Activated T-cell treated with anti-CD3 and anti-CD28 coated beads, Interleukin-2, amount 50 U/mL, for 72 hours (primary cell): ENCODE data around the gene TIGD2. TPM values are rescaled to one million over a fixed set of nuclear protein-coding genes. Genes with fewer than 3 reads are reported as not detected.

Source experiments
- ATAC-seq, 2 donors: fragments of 150-1000 bp; cut with Tn5 transposase; replicated peaks in 1 of 2; 2 replicates each; pipeline ENCODE4 v1.10.0; 2021; ENCODE audit warnings: moderate library complexity in 2 of 2, mild to moderate bottlenecking in 1 of 2
- DNase-seq, 2 donors: peaks; one replicate each; pipeline ENCODE4 v3.0.0; 2021 to 2022; ENCODE audit warnings: mixed read lengths in 1 of 2
- H3K27ac Mint-ChIP-seq: one replicate; pipeline ENCODE4 v1.8.0; 2022; ENCODE audit warnings: mild to moderate bottlenecking, moderate library complexity, mixed read lengths
- H3K27me3 Mint-ChIP-seq: one replicate; pipeline ENCODE4 v1.8.0; 2022; ENCODE audit warnings: low read depth, mixed read lengths
- H3K36me3 Mint-ChIP-seq, 2 donors: one replicate each; pipeline ENCODE4 v1.8.0; 2022; ENCODE audit warnings: mixed read lengths in 2 of 2, mild to moderate bottlenecking in 1 of 2; ENCODE audit not compliant: insufficient read depth in 2 of 2
- H3K4me1 Mint-ChIP-seq: one replicate; pipeline ENCODE4 v1.8.0; 2022; ENCODE audit warnings: low read depth, mixed read lengths
- H3K4me3 Mint-ChIP-seq, 2 donors: one replicate each; pipeline ENCODE4 v1.8.0; 2022; ENCODE audit warnings: mild to moderate bottlenecking in 2 of 2, mixed read lengths in 2 of 2, moderate library complexity in 2 of 2
- H3K9me3 Mint-ChIP-seq, 2 donors: one replicate each; pipeline ENCODE4 v1.8.0; 2022; ENCODE audit warnings: mixed read lengths in 2 of 2
- total RNA-seq, 2 donors: library from RNA; stranded (reverse); gene quantifications; one replicate each; pipeline ENCODE4 v1.2.3, GENCODE V29; 2022

The TIGD2 gene
- total RNA-seq, 2 donors from 2014 or later, result 3.3 to 4.5 TPM

DNA sequence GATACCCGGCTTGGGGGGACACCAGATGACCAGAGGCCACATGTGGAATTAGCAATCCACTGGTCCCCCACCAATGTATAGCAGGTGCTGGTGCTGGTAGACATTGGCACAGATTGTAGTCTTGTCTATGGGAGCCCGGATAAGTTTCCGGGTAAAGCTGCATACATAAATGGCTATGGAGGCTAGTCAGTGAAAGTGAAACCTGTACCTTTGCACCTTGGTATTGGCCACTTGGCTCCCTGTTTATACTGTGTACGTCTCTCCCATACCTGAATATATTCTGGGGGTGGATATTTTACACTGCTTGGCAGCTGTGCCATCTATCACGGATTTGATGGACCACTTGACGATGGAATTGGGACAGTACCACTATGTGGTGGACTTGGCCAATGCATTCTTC lies 5.6 kb upstream of the TIGD2 start:
- Mint-ChIP-seq H3K36me3 (peaks cover 0 to 3% of the 10 kb centered on the region in 2 donors), H3K4me1 (peaks cover 20% of the 10 kb centered on the region), H3K27me3 (peaks cover 33% of the 10 kb centered on the region), H3K27ac (no peak overlapping the region), H3K4me3 (no peak overlapping the region), H3K9me3 (no peaks in the 10 kb centered on the region)
- no peak for ATAC-seq
- DNase-seq, result no peak

DNA sequence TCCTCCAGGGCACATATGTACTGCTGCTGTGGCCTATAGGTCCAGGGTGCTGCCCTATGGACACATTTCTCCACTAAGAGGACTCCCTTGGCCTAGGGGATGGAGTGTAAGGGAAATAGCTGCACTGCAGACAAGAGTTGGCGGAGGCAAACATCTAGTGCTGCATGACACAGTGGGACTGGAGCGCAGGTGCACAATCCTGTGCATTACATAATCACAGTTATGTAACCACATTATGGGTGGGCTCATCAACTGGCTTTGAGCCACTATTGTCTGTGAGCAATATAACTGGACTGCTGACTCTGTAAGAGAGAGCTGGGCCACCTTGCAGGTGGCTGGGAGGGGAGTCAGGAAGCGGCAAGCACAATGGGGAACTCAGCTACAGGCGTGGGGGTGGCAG lies 3.2 kb upstream of the TIGD2 start:
- Mint-ChIP-seq H3K36me3 (peaks cover 8 to 14% of the 10 kb centered on the region in 2 donors), H3K9me3 (peaks cover 1 to 6% of the 10 kb centered on the region in 2 donors), H3K27me3 (peaks cover 34% of the 10 kb centered on the region), H3K27ac (no peak overlapping the region), H3K4me1 (peaks cover 23% of the 10 kb centered on the region), H3K4me3 (no peak overlapping the region)
- DNase-seq, result no peak
- ATAC-seq, result no peak

DNA sequence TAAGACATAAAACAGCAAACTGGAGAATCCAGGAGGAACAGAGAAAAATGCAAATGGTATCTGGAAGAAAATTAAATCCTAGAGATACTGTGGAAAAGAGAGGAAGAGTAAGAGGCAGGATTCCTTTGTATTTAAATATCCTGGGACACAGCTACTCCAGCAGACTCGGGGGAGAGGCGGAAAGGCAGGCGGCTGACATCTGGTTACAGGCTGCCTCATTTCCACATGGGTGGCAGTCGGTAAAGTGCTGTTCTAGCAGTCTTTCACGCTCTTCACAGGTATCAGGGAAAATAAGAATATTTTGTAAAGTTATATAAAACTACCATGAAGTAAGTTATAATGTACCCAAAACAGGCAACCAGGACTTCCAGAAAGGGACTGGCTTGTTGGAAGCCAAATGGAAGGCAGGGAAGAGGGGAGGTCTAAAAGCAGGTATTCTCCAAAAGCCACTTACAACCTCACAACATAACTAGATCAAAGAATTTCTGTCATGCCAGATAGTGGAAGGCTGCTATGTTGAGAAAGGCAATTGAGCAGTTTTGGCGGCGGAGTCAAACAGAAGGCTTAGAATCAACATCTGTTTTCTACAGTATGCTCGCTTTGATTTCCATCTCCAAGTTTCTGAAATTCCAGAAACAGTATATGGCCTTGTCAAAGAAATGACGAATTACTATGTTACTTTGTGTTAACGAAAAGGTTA lies 1.3 kb upstream of the TIGD2 start:
- Mint-ChIP-seq H3K27ac (peak overlapping the region; percentile 44), H3K9me3 (peaks cover 1 to 7% of the 10 kb centered on the region in 2 donors), H3K4me1 (peaks cover 36% of the 10 kb centered on the region), H3K27me3 (peaks cover 28% of the 10 kb centered on the region), H3K4me3 (peak overlapping the region; percentile 90 to 93), H3K36me3 (peaks cover 12 to 16% of the 10 kb centered on the region in 2 donors)
- ATAC-seq, result no peak
- no peak for DNase-seq

DNA sequence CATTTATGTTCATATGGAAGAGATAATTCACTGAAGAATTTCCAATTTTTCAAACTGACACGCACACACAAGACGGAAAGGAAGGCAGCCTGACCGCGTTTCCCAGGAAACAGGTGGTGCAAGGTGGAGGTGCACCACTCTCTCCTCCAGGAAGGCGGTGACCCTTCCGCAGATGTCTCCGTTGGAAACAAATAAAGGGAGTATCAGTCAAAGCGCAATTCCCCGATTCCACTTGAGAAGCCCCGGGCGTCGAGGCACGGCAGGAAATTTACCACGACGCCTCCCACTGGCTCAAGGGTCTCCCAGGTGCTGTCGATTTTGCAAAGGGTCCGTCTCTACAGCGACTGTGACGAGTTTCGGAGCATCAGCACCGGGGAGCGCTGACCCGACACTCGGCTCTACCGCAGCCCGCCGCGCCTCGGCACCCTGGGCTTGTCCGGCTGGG lies 770 bp upstream of the TIGD2 start:
- Mint-ChIP-seq H3K9me3 (peaks cover 1 to 7% of the 10 kb centered on the region in 2 donors), H3K36me3 (peaks cover 12 to 18% of the 10 kb centered on the region in 2 donors), H3K27ac (peak overlapping the region; percentile 44), H3K4me1 (peaks cover 36% of the 10 kb centered on the region), H3K27me3 (peaks cover 28% of the 10 kb centered on the region), H3K4me3 (peak overlapping the region; percentile 90 to 93)
- ATAC-seq (no peak), DNase-seq (no peak)

DNA sequence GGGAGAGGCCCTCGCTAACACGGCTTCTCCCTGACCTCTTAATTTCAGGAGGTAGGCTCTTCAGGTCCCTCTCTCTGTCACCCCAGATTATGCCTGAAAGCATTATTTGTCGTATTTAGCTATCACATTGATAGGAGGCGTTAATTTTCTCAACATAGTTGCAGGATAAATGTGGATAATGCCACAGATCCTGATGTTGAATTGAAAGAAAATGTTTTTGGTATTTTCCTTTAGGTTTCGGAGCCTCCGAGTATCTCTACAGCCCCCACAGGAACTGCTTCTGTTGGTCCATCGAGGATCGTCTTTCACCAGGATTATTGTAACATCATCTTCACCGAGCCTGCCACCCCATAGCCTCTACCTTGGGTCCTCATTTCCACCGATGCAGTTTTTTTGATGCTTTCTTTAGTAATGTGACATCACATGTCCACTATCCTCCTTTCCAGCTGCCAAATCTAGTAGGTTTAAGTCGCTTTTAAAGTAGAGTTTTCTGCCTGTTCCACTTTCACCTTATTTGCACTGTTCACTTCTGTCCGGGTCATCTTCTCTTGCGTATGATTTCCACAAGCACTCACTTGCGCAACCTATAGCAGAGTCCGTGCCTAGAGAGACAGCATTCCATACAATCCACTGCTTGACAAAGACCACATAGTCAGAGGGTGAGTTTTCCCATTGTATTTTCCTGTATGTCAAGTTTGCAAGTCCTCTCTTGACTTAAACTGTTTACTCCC lies 665 bp downstream of the TIGD2 start:
- Mint-ChIP-seq H3K27ac (peak overlapping the region; percentile 40), H3K4me3 (peak overlapping the region; percentile 90 to 93), H3K27me3 (peaks cover 28% of the 10 kb centered on the region), H3K9me3 (peaks cover 1 to 7% of the 10 kb centered on the region in 2 donors), H3K36me3 (peaks cover 12 to 19% of the 10 kb centered on the region in 2 donors), H3K4me1 (peaks cover 36% of the 10 kb centered on the region)
- DNase-seq (no peak), ATAC-seq (no peak)

DNA sequence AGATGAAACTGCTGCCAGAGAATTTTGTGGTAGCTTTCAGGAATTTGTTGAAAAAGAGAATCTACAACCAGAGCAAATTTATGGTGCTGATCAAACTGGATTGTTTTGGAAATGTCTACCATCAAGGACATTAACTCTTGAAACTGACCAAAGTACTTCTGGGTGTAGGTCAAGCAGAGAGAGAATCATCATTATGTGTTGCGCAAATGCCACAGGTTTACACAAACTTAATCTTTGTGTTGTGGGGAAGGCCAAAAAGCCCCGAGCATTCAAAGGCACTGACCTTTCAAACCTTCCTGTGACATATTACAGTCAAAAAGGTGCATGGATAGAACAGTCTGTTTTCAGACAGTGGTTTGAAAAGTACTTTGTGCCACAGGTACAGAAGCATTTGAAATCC lies 2.1 kb downstream of the TIGD2 start:
- Mint-ChIP-seq H3K27ac (no peak overlapping the region), H3K27me3 (peaks cover 22% of the 10 kb centered on the region), H3K4me1 (peaks cover 36% of the 10 kb centered on the region), H3K9me3 (peaks cover 1 to 7% of the 10 kb centered on the region in 2 donors), H3K4me3 (no peak overlapping the region), H3K36me3 (peaks cover 12 to 16% of the 10 kb centered on the region in 2 donors)
- ATAC-seq (no peak), DNase-seq (no peak)

DNA sequence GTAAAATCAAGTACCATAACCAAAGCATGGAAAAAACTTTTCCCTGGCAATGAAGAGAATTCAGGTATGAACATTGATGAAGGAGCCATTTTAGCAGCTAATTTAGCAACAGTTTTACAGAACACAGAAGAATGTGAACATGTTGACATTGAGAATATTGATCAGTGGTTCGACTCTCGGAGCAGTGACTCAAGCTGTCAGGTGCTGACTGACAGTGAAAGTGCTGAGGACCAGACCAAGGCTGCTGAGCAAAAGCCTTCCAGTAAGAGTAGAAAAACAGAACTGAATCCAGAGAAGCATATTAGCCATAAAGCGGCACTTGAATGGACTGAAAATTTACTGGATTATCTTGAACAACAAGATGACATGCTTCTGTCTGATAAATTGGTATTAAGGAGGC lies 2.8 kb downstream of the TIGD2 start:
- H3K4me3 Mint-ChIP-seq, result peak overlapping the region in 1 of 2 donors; percentile 32
- H3K9me3 Mint-ChIP-seq, result peaks cover 1 to 7% of the 10 kb centered on the region in 2 donors

DNA sequence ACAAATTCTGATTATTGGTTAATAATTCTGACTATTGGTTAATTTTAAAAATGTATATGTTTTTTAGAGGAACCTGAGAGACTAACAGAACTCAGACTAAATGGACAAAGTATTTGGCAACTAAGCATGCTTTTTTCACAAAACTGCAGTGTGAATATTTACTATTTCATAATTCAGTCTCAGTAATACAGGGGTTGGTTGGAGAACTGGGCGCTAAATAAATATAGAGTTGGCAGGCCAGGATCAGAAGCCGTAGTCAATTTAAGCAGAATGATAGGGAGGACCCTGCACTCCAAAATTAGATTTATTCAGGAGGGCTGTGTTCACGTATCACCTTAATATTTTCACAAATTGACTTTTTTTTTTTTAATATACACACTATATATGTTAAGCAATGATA lies 5.8 kb downstream of the TIGD2 start:
- ATAC-seq, result no peak
- H3K4me1 Mint-ChIP-seq, result peaks cover 22% of the 10 kb centered on the region

More for the DNA sequence above, 2.8 kb downstream of the TIGD2 start:
- ATAC-seq (no peak), DNase-seq (peak in 1 of 2 donors; percentile 31)
- Mint-ChIP-seq H3K27ac (no peak overlapping the region), H3K27me3 (peaks cover 15% of the 10 kb centered on the region), H3K36me3 (peaks cover 12 to 16% of the 10 kb centered on the region in 2 donors), H3K4me1 (peaks cover 36% of the 10 kb centered on the region)

DNA sequence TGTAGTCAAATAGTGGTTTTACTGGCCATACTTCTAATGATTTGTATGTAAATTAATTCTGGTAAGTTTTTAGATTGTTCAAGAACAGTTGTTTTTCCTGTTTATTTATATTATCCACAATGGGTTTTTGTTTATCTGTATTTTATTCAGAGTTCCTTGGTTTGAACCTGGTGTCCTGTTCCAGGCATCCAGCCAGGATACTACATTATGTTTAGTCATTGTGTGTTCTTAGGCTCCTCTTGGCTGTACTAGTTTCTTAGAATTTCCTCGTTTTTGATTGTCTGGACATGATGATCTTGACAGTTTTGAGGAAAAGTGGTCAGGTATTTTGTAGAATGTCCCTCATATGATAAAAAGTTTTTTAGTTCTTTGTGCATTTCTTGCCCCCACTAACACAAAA lies 7.8 kb downstream of the TIGD2 start:
- Mint-ChIP-seq H3K4me1 (peaks cover 2% of the 10 kb centered on the region), H3K36me3 (peaks cover under 1 to 3% of the 10 kb centered on the region in 2 donors), H3K27ac (no peak overlapping the region), H3K27me3 (no peaks in the 10 kb centered on the region), H3K4me3 (no peak overlapping the region), H3K9me3 (no peaks in the 10 kb centered on the region)
- no peak for ATAC-seq
- no peak for DNase-seq

More for the DNA sequence above, 5.8 kb downstream of the TIGD2 start:
- Mint-ChIP-seq H3K4me3 (no peak overlapping the region), H3K27me3 (no peaks in the 10 kb centered on the region), H3K9me3 (peaks cover 1 to 7% of the 10 kb centered on the region in 2 donors), H3K36me3 (peaks cover 12 to 14% of the 10 kb centered on the region in 2 donors), H3K27ac (no peak overlapping the region)
- no peak for DNase-seq

DNA sequence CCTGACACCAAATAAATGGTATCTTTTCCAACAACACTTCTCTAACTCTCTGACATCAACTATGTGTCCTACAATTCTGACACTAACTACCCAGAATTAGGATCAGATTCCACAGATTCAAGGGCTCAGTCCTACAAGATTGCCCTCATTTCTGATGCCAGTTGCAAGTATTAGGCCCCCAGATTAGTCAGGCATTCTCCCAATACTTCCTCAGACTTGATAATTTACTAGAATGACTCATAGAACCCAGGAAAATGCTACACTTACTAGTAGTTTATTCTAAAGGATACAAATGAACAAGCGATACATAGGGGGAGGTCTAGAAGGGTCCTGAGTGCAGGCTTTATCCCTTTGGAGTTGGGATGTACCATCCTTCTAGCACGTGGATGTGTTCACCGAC lies 8.5 kb downstream of the TIGD2 start:
- ATAC-seq (no peak), DNase-seq (no peak)
- Mint-ChIP-seq H3K27ac (no peak overlapping the region), H3K27me3 (no peaks in the 10 kb centered on the region), H3K9me3 (no peaks in the 10 kb centered on the region), H3K4me3 (no peak overlapping the region), H3K36me3 (peaks cover 0 to 3% of the 10 kb centered on the region in 2 donors), H3K4me1 (no peaks in the 10 kb centered on the region)

DNA sequence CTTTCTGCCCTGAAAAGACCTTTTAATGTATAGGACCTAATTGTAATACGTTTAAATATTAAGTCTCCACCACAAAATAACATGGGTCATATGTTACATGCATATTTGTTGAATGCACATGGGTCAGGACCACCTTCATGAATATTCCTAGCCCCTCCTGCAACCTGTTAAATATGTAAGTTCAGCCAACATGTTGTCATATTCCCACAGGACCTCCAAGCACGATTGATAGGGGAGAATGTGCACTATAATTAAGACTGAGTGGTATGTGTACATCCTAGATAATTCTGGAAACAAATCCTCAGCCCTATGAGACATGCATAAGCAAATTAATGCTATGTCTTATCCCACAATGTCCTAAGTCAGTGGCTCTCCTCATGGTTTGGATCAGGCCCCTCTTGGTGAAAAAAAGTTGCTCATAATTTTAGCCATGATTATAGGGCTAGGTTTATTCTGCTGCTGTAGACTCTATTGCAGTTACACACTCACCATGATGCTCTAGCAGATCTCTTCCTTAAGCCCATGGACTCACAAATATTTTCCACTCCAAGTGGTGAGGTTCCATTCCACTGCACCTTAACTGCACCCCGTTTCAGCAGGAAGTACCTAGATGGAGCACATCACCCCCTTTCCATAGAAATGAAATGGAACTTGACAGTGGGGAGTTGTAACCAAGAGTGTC lies 10.2 kb downstream of the TIGD2 start:
- Mint-ChIP-seq H3K27ac (no peak overlapping the region), H3K4me1 (no peaks in the 10 kb centered on the region), H3K36me3 (no peaks in the 10 kb centered on the region), H3K27me3 (no peaks in the 10 kb centered on the region), H3K4me3 (no peak overlapping the region), H3K9me3 (no peaks in the 10 kb centered on the region)
- DNase-seq, result no peak
- ATAC-seq, result no peak

DNA sequence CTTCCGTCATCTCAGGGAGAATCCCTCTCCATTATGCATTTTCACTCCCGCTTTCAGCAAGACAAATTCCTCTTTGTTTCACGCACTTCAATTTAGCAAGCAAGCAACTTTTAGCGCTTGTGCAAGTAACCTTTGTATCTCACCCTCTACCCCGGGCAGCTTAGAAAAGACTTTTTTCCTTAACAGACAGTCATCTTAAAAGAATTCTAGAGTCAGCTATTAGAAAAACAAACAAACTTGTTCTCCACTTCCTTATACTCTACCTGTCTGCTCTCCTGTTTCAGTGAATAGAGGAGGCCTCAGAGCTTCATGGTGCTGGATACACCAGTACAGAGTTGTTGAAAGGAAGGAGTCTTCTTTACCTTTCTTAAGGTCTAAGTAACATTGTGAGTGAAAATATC lies 12.1 kb downstream of the TIGD2 start:
- H3K27me3 Mint-ChIP-seq, result no peaks in the 10 kb centered on the region
- no peak overlapping the region for H3K27ac Mint-ChIP-seq
- no peaks in the 10 kb centered on the region for H3K36me3 Mint-ChIP-seq
- DNase-seq (no peak), ATAC-seq (no peak)
- no peak overlapping the region for H3K4me3 Mint-ChIP-seq
- H3K9me3 Mint-ChIP-seq, result no peaks in the 10 kb centered on the region
- H3K4me1 Mint-ChIP-seq, result no peaks in the 10 kb centered on the region
